Hematopoietic multipotent progenitor cell treated with erythropoietin and hydrocortisone succinate and interleukin-3 and kit ligand, for 6 days (in vitro differentiated cells): Measurements from ENCODE around the gene TNK2.
A peak's percentile ranks its signal among the peaks of the same experiment; 100 is the strongest.
"Not testable (repeated sequence)": the region's sequence is repeated elsewhere in the genome, so short reads cannot be mapped to it uniquely, and the experiment has no call there.

Source experiments
- DNase-seq: peaks from one replicate; pipeline ENCODE4 v3.0.0-alpha.2; 2015

The TNK2 gene

DNA sequence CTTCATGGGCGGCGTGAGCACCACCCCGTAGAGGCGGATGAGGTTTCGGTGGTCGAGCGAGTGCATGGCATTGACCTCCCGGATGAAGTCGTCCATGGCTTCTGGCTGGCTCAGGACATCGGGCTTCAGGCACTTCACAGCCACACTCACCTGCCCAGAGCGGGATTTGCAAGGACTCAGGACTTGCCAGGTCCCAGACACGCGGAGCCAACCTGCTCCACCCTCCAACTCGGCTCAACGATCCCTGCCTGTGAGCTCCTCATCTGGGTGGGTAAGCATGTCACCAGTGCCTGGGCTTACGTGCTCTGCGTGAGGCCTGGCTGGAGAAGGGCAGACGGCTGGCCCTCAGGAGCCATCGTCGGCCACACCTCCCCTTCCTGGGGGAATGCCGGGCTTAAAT lies 25.2 kb downstream of the TNK2 start:
- DNase-seq, result no peak

- no peak for DNase-seq
Observed at GRCh38 chr3:195882002-195882441, 26.3 kb downstream of the TNK2 start.

- no peak for DNase-seq
Observed at GRCh38 chr3:195881276-195881988, 26.9 kb downstream of the TNK2 start.

- no peak for DNase-seq
Observed at GRCh38 chr3:195880037-195880431, 28.3 kb downstream of the TNK2 start.

GRCh38 chr3:195879416-195880036 lies 28.8 kb downstream of the TNK2 start:
- no peak for DNase-seq

GRCh38 chr3:195878424-195879274 lies 29.7 kb downstream of the TNK2 start:
- no peak for DNase-seq

DNA sequence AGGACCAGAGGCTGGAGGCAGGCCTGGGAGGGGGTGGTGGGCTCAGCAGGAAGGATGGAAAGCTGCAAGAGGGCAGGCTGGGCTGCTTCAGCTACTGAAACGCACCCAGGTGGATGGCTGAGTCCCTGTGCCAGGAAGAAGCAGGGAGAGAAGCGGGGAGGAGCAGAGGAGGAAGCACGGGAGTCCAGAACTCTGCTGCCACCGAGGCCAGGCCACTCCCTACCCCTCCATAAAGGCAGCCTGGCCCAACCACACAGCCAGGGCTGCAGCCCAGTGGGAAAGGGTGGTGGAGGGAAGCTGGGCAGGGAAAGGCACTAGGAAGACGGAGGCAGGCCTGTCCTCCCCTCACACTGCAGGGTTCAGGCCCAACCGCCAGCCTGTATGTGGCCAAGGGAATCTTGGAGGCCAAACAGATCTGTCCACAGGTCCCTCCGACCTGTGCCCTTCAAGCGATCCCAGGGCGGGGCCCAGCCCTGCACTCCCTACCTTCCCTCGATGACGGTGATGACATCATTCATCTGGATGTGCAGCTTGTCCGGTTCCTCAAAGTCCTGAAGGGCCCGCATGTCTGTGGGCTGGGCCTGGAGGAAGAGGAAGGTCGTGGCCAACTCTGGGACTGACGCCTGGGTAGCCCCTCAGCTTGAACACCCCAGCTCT lies 30.5 kb downstream of the TNK2 start:
- DNase-seq, result no peak

DNA sequence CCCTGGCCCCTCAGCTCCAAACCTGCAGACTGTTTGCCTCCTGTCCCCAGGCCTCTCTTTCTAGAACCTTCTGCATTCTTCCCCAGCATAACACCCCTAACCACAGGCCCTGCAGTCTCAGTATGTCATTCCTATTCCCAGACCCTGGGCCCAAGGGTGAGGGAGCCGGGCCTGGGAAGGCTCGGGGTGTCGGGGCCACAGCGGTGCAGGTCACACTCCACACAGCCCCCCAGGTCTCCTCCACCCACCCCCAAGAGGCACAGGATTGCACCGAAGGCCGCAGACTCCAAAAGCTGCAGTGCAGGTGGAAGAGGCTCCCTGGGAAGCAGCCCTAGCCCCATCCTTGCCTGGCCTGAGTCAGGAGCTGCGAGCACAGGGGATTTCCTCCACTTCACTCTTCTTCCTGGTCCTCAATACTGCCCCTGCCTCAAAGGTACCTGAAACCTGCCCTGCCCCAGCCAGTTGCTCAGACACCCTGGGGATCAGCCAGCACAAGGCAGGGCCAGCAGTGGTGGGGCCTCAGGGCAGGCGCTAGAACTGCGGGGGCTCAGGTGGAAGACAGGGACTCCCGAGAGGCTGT lies 31.1 kb downstream of the TNK2 start:
- DNase-seq, result no peak

DNA sequence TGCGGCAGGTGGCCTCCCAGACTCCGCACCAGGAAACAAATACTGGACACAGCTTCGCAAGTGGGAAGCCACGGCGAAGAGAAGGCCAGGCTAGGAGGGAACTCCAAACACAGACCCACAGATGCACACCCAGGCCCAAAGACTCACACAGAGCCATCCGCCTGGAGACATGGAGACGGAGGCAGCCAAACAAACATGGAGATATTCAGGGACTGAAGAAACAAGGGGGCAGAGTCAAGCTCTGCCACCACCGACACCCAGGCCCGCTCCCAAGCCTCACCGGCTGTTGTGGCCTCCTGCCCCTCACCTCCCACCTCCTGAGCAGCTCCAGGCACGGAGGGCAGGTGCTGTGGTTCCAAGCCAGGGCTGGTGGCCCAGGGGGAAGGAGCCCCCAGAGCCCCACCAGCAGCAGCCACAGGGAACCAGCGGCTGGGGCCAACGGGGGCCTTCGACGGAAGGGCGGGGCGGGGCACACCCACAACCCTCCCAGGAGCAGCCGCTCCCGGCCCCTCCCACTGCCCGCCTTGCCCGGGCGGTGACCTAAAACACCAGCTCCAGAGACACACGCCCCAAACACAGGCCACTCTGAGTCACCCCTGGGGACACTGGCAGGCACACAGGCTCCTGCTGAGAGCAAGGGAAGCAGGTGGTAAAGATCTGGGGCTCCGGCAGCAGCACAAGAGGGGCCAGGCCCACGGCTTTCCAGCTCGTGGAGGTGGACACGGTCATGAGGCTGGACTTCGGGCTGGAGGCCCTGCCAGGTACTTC lies 31.9 kb downstream of the TNK2 start:
- peak; percentile 96 for DNase-seq

- DNase-seq, result no peak
Observed at GRCh38 chr3:195875482-195876236, 32.7 kb downstream of the TNK2 start.

- no peak for DNase-seq
Observed at GRCh38 chr3:195873971-195874370, 34.4 kb downstream of the TNK2 start.

DNA sequence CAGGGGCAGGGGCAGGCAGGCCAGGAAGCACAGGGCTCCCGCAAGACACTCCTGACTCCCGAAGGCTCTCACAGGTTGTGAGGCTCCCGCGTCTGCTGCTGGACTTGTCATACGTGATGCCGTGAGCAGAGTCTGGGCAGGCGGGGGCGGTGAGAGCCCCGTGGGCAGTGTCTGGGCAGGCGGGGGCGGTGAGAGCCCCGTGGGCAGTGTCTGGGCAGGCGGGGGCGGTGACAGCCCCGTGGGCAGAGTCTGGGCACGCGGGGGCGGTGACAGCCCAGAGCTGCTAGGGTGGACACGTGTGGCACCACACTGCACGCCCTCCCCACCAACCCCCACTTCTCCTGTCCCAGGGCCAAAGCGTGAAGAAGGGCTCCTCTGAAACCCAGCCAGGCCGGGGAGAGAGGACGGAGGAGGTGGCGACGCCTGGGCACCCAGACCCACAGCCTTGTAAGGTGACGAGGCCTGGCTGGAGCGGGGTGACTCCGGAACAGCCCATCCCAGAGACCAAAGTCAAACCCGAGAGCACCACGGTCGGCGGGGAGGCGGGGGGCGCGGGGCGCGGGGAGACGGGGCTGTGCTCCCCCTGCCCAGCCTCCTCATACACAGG lies 35.0 kb downstream of the TNK2 start:
- DNase-seq, result no peak

- DNase-seq, result no peak
Observed at GRCh38 chr3:195872800-195873199, 35.6 kb downstream of the TNK2 start.

DNA sequence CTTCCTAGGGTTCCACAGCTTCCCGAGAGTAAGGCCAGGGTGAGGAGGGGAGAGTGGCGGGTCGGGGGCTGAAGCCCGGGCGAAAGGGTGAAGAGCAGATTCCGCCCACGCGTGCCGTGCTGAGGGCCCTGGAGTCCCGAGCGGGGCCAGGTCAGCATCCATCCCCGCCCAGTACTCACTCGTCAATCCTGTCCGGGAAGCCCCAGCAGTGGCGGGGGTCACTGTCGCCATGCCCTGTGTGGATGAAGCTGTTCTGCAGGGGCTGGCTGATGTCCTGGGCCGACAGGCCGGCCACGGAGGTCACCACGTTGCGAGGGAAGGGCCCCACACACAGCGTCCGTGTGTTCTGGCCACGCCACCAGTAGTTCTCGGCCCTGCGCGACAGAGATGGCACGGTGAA lies 36.3 kb downstream of the TNK2 start:
- DNase-seq, result no peak

- DNase-seq, result not testable (repeated sequence)
Observed at GRCh38 chr3:195871686-195872085, 36.7 kb downstream of the TNK2 start.

- DNase-seq, result no peak
Observed at GRCh38 chr3:195870937-195871336, 37.4 kb downstream of the TNK2 start.

DNA sequence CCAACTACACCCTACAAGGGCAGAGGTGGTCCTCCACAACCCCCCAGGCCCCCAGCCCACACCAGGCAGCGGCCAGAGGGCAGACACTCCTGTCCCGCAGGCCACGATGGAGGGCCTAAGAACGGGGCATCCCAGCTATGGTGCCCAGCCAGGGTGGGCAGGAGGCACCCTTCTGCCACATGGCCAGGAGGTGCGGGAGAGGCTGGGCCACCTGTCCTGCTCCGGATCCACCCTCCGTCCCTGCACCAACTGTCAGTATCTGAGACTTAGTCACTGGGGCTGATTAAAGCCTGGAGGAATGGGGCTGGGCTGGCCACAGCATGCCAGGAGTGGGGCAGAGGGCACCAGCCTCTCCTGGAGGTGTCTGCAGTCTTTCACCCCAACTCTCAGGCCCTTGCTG lies 37.9 kb downstream of the TNK2 start:
- DNase-seq, result no peak

DNA sequence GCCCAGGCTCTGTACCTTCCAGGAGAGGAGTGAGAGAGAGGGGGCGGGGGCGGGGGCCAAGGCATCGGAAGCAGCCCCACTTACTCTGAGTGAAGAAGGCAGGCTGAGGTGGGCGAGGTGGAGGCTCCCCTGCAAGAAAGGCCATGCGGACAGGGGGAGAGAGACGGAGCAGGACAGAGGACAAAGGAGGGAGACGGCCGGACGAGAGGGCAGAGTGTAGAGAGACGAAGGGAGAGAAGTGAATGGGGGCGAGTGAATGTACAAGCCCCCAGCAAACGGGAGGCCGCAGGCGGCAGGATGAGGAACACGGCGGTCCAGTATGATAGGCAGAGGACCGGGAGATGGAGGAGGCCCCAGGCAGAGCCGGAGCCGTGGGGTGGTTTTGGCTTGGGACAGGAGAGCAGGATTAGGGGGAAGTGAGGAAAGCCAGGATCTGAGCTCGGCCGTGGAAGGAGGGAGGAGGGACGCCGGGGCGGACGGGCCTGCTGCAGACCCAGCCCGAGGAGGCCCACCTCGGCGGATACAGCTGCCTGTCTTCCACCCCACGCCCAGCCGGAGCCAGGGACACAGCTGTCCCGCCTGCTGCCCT lies 38.8 kb downstream of the TNK2 start:
- DNase-seq, result no peak

- no peak for DNase-seq
Observed at GRCh38 chr3:195868866-195869412, 39.4 kb downstream of the TNK2 start.

DNA sequence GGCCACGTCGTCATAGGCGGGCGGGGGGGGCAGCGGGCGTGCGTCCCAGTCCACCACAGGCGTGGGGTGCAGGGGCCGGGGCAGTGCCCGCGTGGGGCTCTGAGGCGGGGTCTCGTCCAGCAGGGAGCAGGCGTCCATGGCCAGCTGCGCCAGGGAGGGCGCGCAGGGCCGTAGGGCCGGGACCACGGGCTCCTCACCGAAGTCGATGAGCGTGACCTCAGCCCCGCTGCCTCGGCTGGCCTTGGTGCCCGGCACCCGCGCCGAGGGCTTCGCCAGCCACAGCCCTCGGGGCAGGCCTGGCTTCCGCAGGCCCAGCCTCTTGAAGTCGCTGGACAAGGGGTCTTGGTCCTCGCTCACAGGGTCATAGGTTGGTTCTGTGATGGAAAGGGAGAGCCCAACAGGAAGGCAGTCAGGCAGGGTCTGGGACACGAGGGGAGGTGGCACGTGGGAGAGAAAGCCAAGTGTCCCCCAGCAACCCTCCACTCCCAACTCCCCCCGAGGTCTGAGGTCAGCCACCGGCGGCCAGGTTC lies 40.0 kb downstream of the TNK2 start:
- DNase-seq, result no peak
